Measurements from ENCODE around the gene TMEM132A. TPM values are rescaled to one million over a fixed set of nuclear protein-coding genes. Genes with fewer than 3 reads are reported as not detected.

TMEM132A gene
- total and polyA plus RNA-seq, 10 of the 15 experiments (the other 5 are each of a cell fraction or from before 2014, with no cell fraction given) = 0.16 to 25.0 (median 4.3) TPM

DNA sequence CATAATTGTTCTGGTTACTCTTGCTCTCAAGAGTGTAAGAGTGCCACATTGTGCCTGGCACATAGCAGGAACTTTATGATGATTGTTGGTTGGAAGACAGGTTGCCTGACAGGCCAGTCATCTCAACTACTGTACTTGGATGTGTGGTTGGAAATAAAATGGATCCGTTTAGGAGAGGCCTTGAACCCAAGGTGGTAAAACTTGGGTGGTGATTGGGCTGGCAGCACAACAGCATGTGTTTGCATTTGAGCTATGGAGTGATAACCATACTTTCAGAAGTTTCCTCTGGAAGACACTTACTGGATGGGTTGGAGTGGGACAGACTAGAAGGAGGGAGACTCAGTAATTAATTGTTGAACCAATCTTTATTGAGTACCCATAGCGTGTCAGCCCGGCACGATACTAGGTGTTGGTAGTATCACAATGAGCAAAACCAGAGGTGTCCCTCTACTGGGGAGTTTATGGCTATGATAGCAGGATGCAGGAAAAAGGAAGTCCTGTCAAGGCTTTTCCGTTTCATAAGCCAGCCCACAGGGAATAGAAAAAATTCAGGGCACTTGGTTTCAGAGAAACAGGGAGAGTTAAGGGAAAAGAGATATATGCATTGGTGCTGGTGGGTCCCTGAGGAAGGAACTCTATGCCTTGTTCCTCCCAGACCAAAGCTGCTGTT is 13.4 kb upstream of the TMEM132A start (continued):
- TF ChIP-seq, protein P1, sequence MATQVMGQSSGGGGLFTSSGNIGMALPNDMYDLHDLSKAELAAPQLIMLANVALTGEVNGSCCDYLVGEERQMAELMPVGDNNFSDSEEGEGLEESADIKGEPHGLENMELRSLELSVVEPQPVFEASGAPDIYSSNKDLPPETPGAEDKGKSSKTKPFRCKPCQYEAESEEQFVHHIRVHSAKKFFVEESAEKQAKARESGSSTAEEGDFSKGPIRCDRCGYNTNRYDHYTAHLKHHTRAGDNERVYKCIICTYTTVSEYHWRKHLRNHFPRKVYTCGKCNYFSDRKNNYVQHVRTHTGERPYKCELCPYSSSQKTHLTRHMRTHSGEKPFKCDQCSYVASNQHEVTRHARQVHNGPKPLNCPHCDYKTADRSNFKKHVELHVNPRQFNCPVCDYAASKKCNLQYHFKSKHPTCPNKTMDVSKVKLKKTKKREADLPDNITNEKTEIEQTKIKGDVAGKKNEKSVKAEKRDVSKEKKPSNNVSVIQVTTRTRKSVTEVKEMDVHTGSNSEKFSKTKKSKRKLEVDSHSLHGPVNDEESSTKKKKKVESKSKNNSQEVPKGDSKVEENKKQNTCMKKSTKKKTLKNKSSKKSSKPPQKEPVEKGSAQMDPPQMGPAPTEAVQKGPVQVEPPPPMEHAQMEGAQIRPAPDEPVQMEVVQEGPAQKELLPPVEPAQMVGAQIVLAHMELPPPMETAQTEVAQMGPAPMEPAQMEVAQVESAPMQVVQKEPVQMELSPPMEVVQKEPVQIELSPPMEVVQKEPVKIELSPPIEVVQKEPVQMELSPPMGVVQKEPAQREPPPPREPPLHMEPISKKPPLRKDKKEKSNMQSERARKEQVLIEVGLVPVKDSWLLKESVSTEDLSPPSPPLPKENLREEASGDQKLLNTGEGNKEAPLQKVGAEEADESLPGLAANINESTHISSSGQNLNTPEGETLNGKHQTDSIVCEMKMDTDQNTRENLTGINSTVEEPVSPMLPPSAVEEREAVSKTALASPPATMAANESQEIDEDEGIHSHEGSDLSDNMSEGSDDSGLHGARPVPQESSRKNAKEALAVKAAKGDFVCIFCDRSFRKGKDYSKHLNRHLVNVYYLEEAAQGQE (IDR thresholded peaks at IDR 0.05; ENCODE audit: low read depth, low read length) = no peak
- TF ChIP-seq, protein P2, sequence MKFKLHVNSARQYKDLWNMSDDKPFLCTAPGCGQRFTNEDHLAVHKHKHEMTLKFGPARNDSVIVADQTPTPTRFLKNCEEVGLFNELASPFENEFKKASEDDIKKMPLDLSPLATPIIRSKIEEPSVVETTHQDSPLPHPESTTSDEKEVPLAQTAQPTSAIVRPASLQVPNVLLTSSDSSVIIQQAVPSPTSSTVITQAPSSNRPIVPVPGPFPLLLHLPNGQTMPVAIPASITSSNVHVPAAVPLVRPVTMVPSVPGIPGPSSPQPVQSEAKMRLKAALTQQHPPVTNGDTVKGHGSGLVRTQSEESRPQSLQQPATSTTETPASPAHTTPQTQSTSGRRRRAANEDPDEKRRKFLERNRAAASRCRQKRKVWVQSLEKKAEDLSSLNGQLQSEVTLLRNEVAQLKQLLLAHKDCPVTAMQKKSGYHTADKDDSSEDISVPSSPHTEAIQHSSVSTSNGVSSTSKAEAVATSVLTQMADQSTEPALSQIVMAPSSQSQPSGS (IDR thresholded peaks at IDR 0.05; ENCODE audit: low read length) = no peak
- TF ChIP-seq MEF2A (IDR thresholded peaks at IDR 0.05; ENCODE audit: insufficient read depth, low read depth, low read length) (no peak), EP300 (IDR thresholded peaks at IDR 0.05; ENCODE audit: borderline replicate concordance in 1 of 2, control insufficient read depth in 1 of 2, low read depth in 2 of 2, low read length in 2 of 2) (no peak), STAT3 (IDR thresholded peaks at IDR 0.05; ENCODE audit: low read depth, low read length) (no peak), IKZF2 (IDR thresholded peaks at IDR 0.05) (peak; percentile 12 to 37)
- TF ChIP-seq, protein P3, sequence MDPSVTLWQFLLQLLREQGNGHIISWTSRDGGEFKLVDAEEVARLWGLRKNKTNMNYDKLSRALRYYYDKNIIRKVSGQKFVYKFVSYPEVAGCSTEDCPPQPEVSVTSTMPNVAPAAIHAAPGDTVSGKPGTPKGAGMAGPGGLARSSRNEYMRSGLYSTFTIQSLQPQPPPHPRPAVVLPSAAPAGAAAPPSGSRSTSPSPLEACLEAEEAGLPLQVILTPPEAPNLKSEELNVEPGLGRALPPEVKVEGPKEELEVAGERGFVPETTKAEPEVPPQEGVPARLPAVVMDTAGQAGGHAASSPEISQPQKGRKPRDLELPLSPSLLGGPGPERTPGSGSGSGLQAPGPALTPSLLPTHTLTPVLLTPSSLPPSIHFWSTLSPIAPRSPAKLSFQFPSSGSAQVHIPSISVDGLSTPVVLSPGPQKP (IDR thresholded peaks at IDR 0.05; ENCODE audit: low read depth, low read length) = no peak
- TF ChIP-seq, protein P4, sequence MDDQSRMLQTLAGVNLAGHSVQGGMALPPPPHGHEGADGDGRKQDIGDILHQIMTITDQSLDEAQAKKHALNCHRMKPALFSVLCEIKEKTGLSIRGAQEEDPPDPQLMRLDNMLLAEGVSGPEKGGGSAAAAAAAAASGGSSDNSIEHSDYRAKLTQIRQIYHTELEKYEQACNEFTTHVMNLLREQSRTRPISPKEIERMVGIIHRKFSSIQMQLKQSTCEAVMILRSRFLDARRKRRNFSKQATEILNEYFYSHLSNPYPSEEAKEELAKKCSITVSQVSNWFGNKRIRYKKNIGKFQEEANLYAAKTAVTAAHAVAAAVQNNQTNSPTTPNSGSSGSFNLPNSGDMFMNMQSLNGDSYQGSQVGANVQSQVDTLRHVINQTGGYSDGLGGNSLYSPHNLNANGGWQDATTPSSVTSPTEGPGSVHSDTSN (IDR thresholded peaks at IDR 0.05; ENCODE audit: insufficient replicate concordance, low read depth, low read length) = no peak
